BJ (cell line): ENCODE results near the gene ZNF83. TPM values are rescaled to one million over a fixed set of nuclear protein-coding genes. Genes with fewer than 3 reads are reported as not detected.

Experiments
- CTCF ChIA-PET: fragments of 350-600 bp; formaldehyde crosslinking; extraction: SDS; loops from one replicate; lab custom pipeline; 2021; ENCODE audit warnings: antibody characterized with exemption, inconsistent platforms; lab: Yijun Ruan, JAX
- POLR2A ChIA-PET: fragments of 300-600 bp; sonication (Branson Sonifier 250); formaldehyde crosslinking; extraction: SDS; loops from one replicate; lab custom pipeline; 2021; ENCODE audit warnings: antibody characterized with exemption; lab: Charles Lee
- DNase-seq: peaks from one replicate; pipeline ENCODE4 v3.0.0-alpha.2; 2011; ENCODE audit warnings: low read depth
- H3K27me3 ChIP-seq: 2 replicates; pipeline ENCODE4 v1.6.0; 2011; ENCODE audit warnings: low read length; ENCODE audit not compliant: control insufficient read depth, insufficient read depth
- H3K36me3 ChIP-seq: 2 replicates; pipeline ENCODE4 v1.5.1; 2011; ENCODE audit warnings: low read length; ENCODE audit not compliant: control insufficient read depth, insufficient read depth
- H3K4me3 ChIP-seq: 2 replicates; pipeline ENCODE4 v1.5.1; 2011; ENCODE audit warnings: low read depth, mild to moderate bottlenecking, control low read depth, low read length
- polyA plus RNA-seq: library from polyadenylated mRNA; depleted of rRNA; stranded (reverse); fragments of >200 nt; gene quantifications from 2 replicates; pipeline ENCODE4 v1.2.3, GENCODE V29; 2011
- TF ChIP-seq, protein P1 (sequence below): IDR thresholded peaks from 2 replicates; pipeline ENCODE4 v1.5.1; 2011; ENCODE audit warnings: low read depth, mild to moderate bottlenecking, control low read depth, inconsistent platforms, low read length, moderate library complexity; ENCODE audit not compliant: insufficient read depth

ZNF83 gene
- polyA plus RNA-seq, 1 experiment, result 23.7 TPM

DNA sequence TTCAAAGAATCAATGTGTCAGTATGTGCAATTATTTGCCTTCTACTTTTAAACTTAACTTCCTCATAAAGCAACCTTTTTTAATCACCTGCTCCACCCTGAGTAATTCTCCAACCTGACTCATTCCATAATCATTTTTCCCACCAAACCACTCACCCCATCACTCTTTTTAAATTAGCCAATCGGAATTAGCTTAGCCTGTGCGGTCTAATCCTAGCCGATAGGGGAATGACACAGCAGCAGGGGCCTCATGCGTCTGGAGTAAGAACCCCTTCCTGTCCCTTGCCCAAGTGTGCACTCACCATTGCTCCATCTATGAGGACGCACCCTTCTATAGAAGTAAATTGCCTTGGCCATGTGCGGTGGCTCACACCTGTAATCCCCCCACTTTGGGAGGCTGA is 27.4 kb upstream of the ZNF83 start:
- TF ChIP-seq, protein P1, sequence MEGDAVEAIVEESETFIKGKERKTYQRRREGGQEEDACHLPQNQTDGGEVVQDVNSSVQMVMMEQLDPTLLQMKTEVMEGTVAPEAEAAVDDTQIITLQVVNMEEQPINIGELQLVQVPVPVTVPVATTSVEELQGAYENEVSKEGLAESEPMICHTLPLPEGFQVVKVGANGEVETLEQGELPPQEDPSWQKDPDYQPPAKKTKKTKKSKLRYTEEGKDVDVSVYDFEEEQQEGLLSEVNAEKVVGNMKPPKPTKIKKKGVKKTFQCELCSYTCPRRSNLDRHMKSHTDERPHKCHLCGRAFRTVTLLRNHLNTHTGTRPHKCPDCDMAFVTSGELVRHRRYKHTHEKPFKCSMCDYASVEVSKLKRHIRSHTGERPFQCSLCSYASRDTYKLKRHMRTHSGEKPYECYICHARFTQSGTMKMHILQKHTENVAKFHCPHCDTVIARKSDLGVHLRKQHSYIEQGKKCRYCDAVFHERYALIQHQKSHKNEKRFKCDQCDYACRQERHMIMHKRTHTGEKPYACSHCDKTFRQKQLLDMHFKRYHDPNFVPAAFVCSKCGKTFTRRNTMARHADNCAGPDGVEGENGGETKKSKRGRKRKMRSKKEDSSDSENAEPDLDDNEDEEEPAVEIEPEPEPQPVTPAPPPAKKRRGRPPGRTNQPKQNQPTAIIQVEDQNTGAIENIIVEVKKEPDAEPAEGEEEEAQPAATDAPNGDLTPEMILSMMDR, result no peak
- H3K4me3 ChIP-seq, result no peak overlapping the region
- POLR2A ChIA-PET, result no interaction called here
- H3K27me3 ChIP-seq, result no peaks in the 10 kb centered on the region
- CTCF ChIA-PET, result no interaction called here
- DNase-seq, result no peak
- H3K36me3 ChIP-seq, result peaks cover 2% of the 10 kb centered on the region

DNA sequence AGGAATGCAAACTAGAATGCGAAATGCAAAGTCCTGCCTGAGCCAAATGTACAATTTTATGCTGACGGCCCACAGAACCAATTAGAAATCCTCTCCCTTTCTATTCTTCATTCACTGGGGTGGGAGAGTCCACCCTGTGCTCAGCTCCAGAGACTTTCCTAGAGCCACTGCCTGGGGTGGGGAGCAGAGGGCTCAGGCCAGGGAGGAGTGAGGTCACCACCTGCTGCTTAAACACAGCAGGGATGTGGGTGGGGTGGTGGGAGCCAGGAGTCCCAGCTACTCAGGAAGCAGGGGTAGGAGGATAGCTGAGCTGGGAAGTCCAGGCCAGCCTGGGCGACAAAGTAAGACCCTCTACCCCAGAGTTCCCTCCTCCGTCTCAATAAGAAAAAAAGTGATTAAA is 26.9 kb upstream of the ZNF83 start:
- CTCF ChIA-PET, result no interaction called here
- TF ChIP-seq, protein P1, result no peak
- Histone ChIP-seq H3K27me3 (no peaks in the 10 kb centered on the region), H3K4me3 (no peak overlapping the region), H3K36me3 (peaks cover 2% of the 10 kb centered on the region)
- POLR2A ChIA-PET, result no interaction called here
- DNase-seq, result no peak

DNA sequence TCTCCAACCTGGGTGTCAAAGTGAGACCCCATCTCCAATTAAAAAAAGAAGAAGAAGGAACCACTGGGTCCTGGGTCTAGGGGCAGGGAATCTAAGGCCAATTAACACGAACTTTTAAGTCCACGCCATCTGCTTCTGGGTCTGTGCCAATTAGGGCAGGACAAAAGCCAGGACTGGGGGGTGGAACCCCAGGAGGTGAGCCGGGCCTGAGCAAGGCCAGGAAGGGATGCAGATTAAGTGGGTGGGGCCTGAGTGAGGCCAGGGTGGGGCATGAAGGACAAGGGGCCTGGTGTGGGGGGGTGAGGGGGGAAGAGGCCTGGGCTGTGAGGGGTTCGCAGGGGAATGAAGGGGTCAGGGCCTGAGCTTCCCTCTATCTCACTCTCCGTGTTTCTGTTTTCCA is 26.3 kb upstream of the ZNF83 start:
- peaks cover 1% of the 10 kb centered on the region; the same call in 1 of the 2 replicates for H3K36me3 ChIP-seq
- TF ChIP-seq, protein P1, result no peak
- H3K4me3 ChIP-seq, result no peak overlapping the region
- no peak for DNase-seq
- ChIA-PET CTCF (interaction anchor here (0.6 to 1.2 kb wide), 2 partner anchors 20 to 685 kb away, joined by 3 to 4 read pairs; no protein-coding TSS in a partner anchor), POLR2A (no interaction called here)
- H3K27me3 ChIP-seq, result no peaks in the 10 kb centered on the region

DNA sequence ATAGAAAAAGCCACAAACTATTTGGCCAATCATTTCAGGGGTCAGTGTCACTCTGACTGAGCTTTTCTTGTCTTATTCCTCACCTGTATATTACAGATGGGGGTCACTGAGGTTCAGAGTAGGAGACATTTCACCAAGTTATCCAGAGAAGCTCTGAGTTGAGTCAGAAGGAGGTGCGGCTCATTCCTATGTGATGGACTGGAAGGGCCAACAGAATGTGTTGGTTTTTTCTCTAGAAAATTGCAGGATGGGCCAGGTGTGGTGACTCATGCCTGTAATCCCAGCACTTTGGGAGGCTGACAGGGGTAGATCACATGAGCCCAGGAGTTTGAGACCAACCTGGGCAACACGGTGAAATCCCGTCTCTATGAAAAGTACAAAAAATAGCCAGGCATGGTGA is 24.5 kb upstream of the ZNF83 start:
- no peak for DNase-seq
- no peaks in the 10 kb centered on the region for H3K27me3 ChIP-seq
- no peak overlapping the region for H3K4me3 ChIP-seq
- H3K36me3 ChIP-seq, result peaks cover 1% of the 10 kb centered on the region; the same call in 1 of the 2 replicates
- ChIA-PET CTCF (no interaction called here), POLR2A (no interaction called here)
- TF ChIP-seq, protein P1, result no peak

DNA sequence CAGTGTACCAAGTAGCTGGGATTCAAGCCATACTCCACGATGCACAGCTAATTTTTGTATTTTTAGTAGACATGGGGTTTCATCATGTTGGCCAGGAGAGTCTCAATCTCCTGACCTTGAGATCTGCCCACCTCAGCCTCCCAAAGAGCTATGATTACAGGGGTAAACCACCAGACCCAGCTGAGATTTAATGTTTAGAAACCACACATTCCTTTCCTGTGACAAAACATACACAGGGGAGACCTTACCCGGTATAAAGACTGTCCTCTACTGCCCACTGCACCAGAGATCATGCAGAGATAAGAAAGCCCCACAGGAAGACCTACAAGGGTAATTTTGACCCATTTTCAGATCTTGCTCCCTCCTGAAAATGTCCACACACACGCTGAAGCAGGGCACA is 22.8 kb upstream of the ZNF83 start:
- TF ChIP-seq, protein P1, result no peak
- no peak for DNase-seq
- Histone ChIP-seq H3K4me3 (no peak overlapping the region), H3K27me3 (no peaks in the 10 kb centered on the region), H3K36me3 (peaks cover 3% of the 10 kb centered on the region; the same call in 1 of the 2 replicates)
- POLR2A ChIA-PET, result no interaction called here
- CTCF ChIA-PET, result no interaction called here
